ENCODE measurements around the gene MSX2.

MSX2 gene

DNA sequence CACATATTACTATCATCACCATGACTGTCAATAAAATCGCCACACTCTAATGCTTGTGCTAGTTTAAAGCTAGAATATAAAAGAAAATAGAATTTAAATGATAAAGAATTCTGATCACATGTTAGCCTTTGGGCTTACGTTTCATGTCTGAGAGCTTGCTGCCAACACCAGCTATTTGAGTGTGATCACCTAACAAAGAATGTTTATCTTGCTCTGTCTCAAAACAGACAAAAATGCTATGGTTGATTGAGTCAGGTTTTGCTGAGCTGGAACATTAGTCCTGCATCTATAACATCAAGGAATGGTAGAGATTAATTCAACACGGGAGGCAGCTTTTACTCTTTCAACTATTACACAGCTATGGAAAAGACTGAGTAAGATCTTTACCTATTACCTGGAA, 50.7 kb downstream of the MSX2 start:
- no peak for DNase-seq (ENCODE audit: low read depth)

DNA sequence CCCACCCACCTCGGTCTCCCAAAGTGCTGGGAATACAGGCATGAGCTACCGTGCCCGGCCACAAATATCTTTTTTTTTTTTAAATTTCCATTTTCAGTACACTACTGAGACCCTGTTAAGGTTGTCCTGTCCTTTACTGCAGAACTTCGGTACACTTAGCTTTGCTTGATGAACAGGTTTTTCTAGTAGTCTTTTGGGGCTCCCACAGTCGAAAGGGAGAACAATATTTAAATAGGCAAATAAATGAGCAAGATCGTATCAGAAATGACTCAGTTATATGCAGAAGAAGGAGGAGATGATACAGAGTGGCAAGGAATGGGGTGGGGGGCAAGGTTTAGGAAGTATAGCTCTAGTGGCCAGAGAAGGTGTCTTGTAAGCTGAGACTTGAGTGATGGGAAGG, 52.7 kb downstream of the MSX2 start:
- no peak for DNase-seq (ENCODE audit: low read depth)

DNA sequence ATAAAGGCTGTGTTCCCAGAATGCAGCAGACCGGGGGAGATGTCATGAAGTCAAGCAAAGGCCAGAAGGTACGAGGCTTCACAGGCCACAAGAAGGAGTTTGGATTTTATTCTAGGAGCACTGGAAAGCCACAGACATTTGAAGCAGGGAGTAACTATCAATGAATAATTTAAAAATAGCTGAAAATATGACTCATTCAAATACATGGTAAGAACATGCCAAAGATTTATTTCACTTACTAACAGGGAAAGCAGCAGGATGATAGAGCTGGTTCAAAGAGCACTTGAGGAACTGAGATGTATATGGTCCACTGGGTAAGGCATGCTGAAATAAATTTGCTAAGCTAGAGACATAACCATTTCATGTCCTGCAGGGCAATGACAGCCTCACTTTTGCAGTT, 53.2 kb downstream of the MSX2 start:
- no peak for DNase-seq (ENCODE audit: low read depth)

Measured in stimulated activated CD8-positive, alpha-beta memory T cell treated with anti-CD3 and anti-CD28 coated beads, Interleukin-12 subunit alpha, Interleukin-12 subunit beta, amount 100 ng/mL, for 1 hour (primary cell).